HepG2 (cell line): ENCODE results near the gene ITGAE. TPM values are rescaled to one million over a fixed set of nuclear protein-coding genes. Genes with fewer than 3 reads are reported as not detected.

Experiments
- FOXC1 ChIP-seq: sonication (generic); formaldehyde crosslinking; IDR thresholded peaks from 2 replicates; pipeline ENCODE4 v1.8.0; 2022; ENCODE audit warnings: mild to moderate bottlenecking, missing genetic modification reagents, borderline replicate concordance
- GZF1 ChIP-seq: sonication (generic); formaldehyde crosslinking; IDR thresholded peaks from 2 replicates; pipeline ENCODE4 v1.5.1; 2020; ENCODE audit warnings: mild to moderate bottlenecking, missing genetic modification reagents
- NBN ChIP-seq: fragments of 450-650 bp; conservative IDR thresholded peaks from 2 replicates; pipeline ENCODE4 v1.6.1; 2017
- NFYC ChIP-seq: IDR thresholded peaks from 2 replicates; pipeline ENCODE4 v1.6.1; 2016; ENCODE audit warnings: missing genetic modification reagents, missing compliant biosample characterization
- NONO ChIP-seq, 2 experiments: fragments of 450-650 bp in 1 of 2; sonication (generic) in 1 of 2; formaldehyde crosslinking in 1 of 2; IDR thresholded peaks in 1 of 2; conservative IDR thresholded peaks in 1 of 2; 2 replicates each; pipeline versions ENCODE4 v1.6.1 to v1.8.0; 2017 to 2022; ENCODE audit warnings: mild to moderate bottlenecking in 1 of 2, missing genetic modification reagents in 1 of 2, moderate library complexity in 1 of 2
- PCBP1 ChIP-seq: fragments of 200-400 bp; formaldehyde crosslinking; IDR thresholded peaks from 2 replicates; pipeline ENCODE4 v1.6.1; 2017; ENCODE audit warnings: mild to moderate bottlenecking, low read depth, low read length, borderline replicate concordance
- RBM39 ChIP-seq: fragments of 200-400 bp; formaldehyde crosslinking; IDR thresholded peaks from one replicate; pipeline ENCODE4 v1.6.1; 2018; ENCODE audit warnings: antibody characterized with exemption, mild to moderate bottlenecking, low read depth, low read length; ENCODE audit not compliant: poor library complexity, severe bottlenecking
- RFXANK ChIP-seq: IDR thresholded peaks from 2 replicates; pipeline ENCODE4 v1.6.1; 2016
- TARDBP ChIP-seq: sonication (generic); formaldehyde crosslinking; IDR thresholded peaks from 2 replicates; pipeline ENCODE4 v1.8.0; 2022; ENCODE audit warnings: mild to moderate bottlenecking, missing genetic modification reagents
- ZNF224 ChIP-seq: sonication (generic); formaldehyde crosslinking; IDR thresholded peaks from 2 replicates; pipeline ENCODE4 v1.5.0; 2020; ENCODE audit warnings: mild to moderate bottlenecking, missing genetic modification reagents
- ZNF564 ChIP-seq: sonication (generic); formaldehyde crosslinking; IDR thresholded peaks from 2 replicates; pipeline ENCODE4 v1.8.1; 2023; ENCODE audit warnings: mild to moderate bottlenecking, missing genetic modification reagents
- ZNF709 ChIP-seq: sonication (generic); formaldehyde crosslinking; IDR thresholded peaks from 2 replicates; pipeline ENCODE4 v1.5.0; 2020; ENCODE audit warnings: mild to moderate bottlenecking, missing genetic modification reagents
- ZSCAN22 ChIP-seq: sonication (generic); formaldehyde crosslinking; IDR thresholded peaks from 2 replicates; pipeline ENCODE4 v1.4.0; 2020; ENCODE audit warnings: mild to moderate bottlenecking, missing genetic modification reagents
- polyA plus RNA-seq, 8 experiments: library from polyadenylated mRNA; depleted of rRNA in 3 of 8; stranded (reverse) in 7 of 8; unstranded in 1 of 8; fragments of >200 nt; fragmentation: Illumina TruSeq in 4 of 8; extraction: Trizol in 4 of 8; gene quantifications; 2 replicates each; pipeline versions ENCODE4 v1.2.1 to v1.2.3, GENCODE V29; 2011 to 2016; ENCODE audit warnings: low read depth in 4 of 8, missing spikeins in 1 of 8, mixed read lengths in 1 of 8; ENCODE audit not compliant: insufficient read depth in 1 of 8
- total RNA-seq, 5 experiments: library from RNA; depleted of rRNA; stranded (reverse); fragments of >200 nt; fragmentation: Illumina TruSeq; extraction: Trizol; gene quantifications; 2 replicates each; pipeline ENCODE4 v1.2.3, GENCODE V29; 2016; ENCODE audit warnings: low read depth in 1 of 5
- TF ChIP-seq, protein P1 (sequence below): sonication (generic); formaldehyde crosslinking; IDR thresholded peaks from 2 replicates; pipeline ENCODE4 v1.4.0; 2020; ENCODE audit warnings: mild to moderate bottlenecking, low read depth, missing genetic modification reagents
- TF ChIP-seq, protein P2 (sequence below): sonication (generic); formaldehyde crosslinking; IDR thresholded peaks from 2 replicates; pipeline ENCODE4 v1.8.1; 2023; ENCODE audit warnings: missing genetic modification reagents, mild to moderate bottlenecking, borderline replicate concordance
- TF ChIP-seq, protein P3 (sequence below): sonication (generic); formaldehyde crosslinking; IDR thresholded peaks from 2 replicates; pipeline ENCODE4 v1.5.0; 2020; ENCODE audit warnings: mild to moderate bottlenecking, missing genetic modification reagents
- TF ChIP-seq, protein P4 (sequence below): sonication (generic); formaldehyde crosslinking; IDR thresholded peaks from 2 replicates; pipeline ENCODE4 v1.8.1; 2022; ENCODE audit warnings: low read depth, mild to moderate bottlenecking, missing genetic modification reagents
- TF ChIP-seq, protein P5 (sequence below): sonication (generic); formaldehyde crosslinking; IDR thresholded peaks from 2 replicates; pipeline ENCODE4 v1.4.0; 2020; ENCODE audit warnings: mild to moderate bottlenecking, missing genetic modification reagents, borderline replicate concordance

Gene ITGAE
- total and polyA plus RNA-seq, 2 of the 13 experiments (the other 11 are each of a cell fraction or from before 2014, with no cell fraction given), result 42.3 to 49.0 TPM

DNA sequence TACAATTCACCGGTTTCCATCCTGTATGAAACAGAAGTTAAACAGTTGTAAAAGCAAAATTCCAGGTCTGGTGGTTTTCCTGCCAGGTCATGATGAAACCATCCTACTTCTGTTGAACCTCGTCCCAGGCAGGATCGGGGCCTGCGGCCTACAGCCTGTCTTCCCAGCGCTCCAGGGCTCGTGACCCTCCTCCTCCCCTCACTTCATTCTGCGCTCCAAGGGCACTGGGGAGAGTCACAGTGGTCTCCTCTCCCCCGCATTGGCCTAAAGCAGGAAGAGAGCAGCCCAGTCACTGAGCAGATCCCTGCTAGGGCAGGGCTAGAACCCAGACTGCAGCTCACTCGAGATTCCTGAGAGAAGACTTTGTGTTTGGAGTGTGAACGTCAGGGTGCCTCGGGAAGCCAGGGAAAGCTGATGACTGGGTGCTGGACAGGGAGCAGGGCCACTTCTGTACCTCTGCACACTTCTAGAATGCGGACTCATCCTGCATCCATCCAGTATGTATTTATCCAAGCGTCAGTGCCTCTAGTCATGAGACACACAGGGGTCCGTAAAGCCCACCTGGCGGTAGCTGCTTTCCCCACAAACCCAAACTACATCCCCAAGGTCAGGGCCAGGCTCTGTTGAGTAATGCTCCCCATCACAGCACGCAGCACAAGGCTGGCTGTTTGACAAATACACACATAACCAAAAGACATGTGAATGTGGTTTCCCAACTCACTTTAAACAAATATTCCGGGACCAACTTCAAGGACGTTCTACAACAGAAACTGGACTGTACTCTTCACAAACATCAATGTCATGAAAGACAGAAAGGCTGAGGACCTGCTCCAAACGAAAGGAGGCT, 1.7 kb upstream of the ITGAE start (continued):
- TF ChIP-seq NFYC (no peak), RBM39 (no peak), PCBP1 (no peak), FOXC1 (CRISPR knock-in tag) (no peak), ZNF564 (CRISPR knock-in tag) (no peak; the same call in 1 of the 2 replicates), NONO (IDR thresholded peaks at IDR 0.05) (no peak), NONO (CRISPR knock-in tag; conservative IDR thresholded peaks at IDR 0.05) (peak; percentile 94), ZSCAN22 (CRISPR knock-in tag) (0 out of 2 replicates have a peak, but pooled peaks have one; percentile 14), RFXANK (CRISPR knock-in tag) (0 out of 2 replicates have a peak, but pooled peaks have one; percentile 67), ZNF224 (CRISPR knock-in tag) (no peak), ZNF709 (CRISPR knock-in tag) (peak; percentile 20; the same call in 1 of the 2 replicates), NBN (no peak), TARDBP (peak; percentile 92), GZF1 (no peak)
- TF ChIP-seq, protein P1, sequence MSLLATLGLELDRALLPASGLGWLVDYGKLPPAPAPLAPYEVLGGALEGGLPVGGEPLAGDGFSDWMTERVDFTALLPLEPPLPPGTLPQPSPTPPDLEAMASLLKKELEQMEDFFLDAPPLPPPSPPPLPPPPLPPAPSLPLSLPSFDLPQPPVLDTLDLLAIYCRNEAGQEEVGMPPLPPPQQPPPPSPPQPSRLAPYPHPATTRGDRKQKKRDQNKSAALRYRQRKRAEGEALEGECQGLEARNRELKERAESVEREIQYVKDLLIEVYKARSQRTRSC, result no peak
- TF ChIP-seq, protein P2, sequence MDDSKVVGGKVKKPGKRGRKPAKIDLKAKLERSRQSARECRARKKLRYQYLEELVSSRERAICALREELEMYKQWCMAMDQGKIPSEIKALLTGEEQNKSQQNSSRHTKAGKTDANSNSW, result no peak
- TF ChIP-seq, protein P3, sequence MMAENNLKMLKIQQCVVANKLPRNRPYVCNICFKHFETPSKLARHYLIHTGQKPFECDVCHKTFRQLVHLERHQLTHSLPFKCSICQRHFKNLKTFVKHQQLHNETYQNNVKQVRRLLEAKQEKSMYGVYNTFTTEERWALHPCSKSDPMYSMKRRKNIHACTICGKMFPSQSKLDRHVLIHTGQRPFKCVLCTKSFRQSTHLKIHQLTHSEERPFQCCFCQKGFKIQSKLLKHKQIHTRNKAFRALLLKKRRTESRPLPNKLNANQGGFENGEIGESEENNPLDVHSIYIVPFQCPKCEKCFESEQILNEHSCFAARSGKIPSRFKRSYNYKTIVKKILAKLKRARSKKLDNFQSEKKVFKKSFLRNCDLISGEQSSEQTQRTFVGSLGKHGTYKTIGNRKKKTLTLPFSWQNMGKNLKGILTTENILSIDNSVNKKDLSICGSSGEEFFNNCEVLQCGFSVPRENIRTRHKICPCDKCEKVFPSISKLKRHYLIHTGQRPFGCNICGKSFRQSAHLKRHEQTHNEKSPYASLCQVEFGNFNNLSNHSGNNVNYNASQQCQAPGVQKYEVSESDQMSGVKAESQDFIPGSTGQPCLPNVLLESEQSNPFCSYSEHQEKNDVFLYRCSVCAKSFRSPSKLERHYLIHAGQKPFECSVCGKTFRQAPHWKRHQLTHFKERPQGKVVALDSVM (CRISPR knock-in tag), result peak; percentile 77
- TF ChIP-seq, protein P4, sequence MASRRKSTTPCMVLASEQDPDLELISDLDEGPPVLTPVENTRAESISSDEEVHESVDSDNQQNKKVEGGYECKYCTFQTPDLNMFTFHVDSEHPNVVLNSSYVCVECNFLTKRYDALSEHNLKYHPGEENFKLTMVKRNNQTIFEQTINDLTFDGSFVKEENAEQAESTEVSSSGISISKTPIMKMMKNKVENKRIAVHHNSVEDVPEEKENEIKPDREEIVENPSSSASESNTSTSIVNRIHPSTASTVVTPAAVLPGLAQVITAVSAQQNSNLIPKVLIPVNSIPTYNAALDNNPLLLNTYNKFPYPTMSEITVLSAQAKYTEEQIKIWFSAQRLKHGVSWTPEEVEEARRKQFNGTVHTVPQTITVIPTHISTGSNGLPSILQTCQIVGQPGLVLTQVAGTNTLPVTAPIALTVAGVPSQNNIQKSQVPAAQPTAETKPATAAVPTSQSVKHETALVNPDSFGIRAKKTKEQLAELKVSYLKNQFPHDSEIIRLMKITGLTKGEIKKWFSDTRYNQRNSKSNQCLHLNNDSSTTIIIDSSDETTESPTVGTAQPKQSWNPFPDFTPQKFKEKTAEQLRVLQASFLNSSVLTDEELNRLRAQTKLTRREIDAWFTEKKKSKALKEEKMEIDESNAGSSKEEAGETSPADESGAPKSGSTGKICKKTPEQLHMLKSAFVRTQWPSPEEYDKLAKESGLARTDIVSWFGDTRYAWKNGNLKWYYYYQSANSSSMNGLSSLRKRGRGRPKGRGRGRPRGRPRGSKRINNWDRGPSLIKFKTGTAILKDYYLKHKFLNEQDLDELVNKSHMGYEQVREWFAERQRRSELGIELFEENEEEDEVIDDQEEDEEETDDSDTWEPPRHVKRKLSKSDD (CRISPR knock-in tag), result peak; percentile 85; the same call in 1 of the 2 replicates
- TF ChIP-seq, protein P5, sequence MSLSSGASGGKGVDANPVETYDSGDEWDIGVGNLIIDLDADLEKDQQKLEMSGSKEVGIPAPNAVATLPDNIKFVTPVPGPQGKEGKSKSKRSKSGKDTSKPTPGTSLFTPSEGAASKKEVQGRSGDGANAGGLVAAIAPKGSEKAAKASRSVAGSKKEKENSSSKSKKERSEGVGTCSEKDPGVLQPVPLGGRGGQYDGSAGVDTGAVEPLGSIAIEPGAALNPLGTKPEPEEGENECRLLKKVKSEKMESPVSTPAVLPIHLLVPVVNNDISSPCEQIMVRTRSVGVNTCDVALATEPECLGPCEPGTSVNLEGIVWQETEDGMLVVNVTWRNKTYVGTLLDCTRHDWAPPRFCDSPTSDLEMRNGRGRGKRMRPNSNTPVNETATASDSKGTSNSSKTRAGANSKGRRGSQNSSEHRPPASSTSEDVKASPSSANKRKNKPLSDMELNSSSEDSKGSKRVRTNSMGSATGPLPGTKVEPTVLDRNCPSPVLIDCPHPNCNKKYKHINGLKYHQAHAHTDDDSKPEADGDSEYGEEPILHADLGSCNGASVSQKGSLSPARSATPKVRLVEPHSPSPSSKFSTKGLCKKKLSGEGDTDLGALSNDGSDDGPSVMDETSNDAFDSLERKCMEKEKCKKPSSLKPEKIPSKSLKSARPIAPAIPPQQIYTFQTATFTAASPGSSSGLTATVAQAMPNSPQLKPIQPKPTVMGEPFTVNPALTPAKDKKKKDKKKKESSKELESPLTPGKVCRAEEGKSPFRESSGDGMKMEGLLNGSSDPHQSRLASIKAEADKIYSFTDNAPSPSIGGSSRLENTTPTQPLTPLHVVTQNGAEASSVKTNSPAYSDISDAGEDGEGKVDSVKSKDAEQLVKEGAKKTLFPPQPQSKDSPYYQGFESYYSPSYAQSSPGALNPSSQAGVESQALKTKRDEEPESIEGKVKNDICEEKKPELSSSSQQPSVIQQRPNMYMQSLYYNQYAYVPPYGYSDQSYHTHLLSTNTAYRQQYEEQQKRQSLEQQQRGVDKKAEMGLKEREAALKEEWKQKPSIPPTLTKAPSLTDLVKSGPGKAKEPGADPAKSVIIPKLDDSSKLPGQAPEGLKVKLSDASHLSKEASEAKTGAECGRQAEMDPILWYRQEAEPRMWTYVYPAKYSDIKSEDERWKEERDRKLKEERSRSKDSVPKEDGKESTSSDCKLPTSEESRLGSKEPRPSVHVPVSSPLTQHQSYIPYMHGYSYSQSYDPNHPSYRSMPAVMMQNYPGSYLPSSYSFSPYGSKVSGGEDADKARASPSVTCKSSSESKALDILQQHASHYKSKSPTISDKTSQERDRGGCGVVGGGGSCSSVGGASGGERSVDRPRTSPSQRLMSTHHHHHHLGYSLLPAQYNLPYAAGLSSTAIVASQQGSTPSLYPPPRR (CRISPR knock-in tag), result peak; percentile 94
